IMR-90 (cell line): ENCODE data around the gene ADH1A. TPM values are rescaled to one million over a fixed set of nuclear protein-coding genes. Genes with fewer than 3 reads are reported as not detected.

Source experiments
- ATAC-seq: fragments of 200-7000 bp; cut with Tn5 transposase; 2 replicates; pipeline ENCODE4 v1.9.1; 2020; ENCODE audit warnings: low read depth, mild to moderate bottlenecking, moderate library complexity
- BruUV-seq: library from RNA; stranded (reverse); fragments of 400-500 nt; replicated peaks from 2 replicates; lab custom pipeline; 2021; lab: Mats Ljungman, UMichigan
- CTCF ChIA-PET: fragments of 300-600 bp; formaldehyde crosslinking; extraction: SDS; loops from one replicate; lab custom pipeline; 2021; ENCODE audit warnings: antibody characterized with exemption; lab: Yijun Ruan, JAX
- POLR2A ChIA-PET: fragments of 300-600 bp; sonication (Branson Sonifier 250); formaldehyde crosslinking; loops from one replicate; lab custom pipeline; 2022; ENCODE audit warnings: antibody characterized with exemption; ENCODE audit not compliant: unreplicated experiment; lab: Charles Lee
- DNase-seq: peaks from one replicate; pipeline ENCODE4 v3.0.0; 2013
- H2AFZ ChIP-seq: replicated peaks from 2 replicates; pipeline ENCODE3; 2013; ENCODE audit warnings: low read length, mild to moderate bottlenecking; ENCODE audit not compliant: poor library complexity
- H2AK5ac ChIP-seq: 2 replicates; pipeline ENCODE4 v1.6.1; 2013; ENCODE audit warnings: low read depth, low read length, inconsistent platforms
- H2AK9ac ChIP-seq: replicated peaks from 2 replicates; pipeline ENCODE3; 2013; ENCODE audit warnings: mild to moderate bottlenecking, low read depth, low read length, moderate library complexity; ENCODE audit not compliant: poor library complexity
- H2BK120ac ChIP-seq: 2 replicates; pipeline ENCODE4 v1.6.1; 2013; ENCODE audit warnings: low read depth, low read length, inconsistent platforms
- H2BK15ac ChIP-seq: 3 replicates; pipeline ENCODE4 v1.6.1; 2013; ENCODE audit warnings: low read depth, low read length, inconsistent platforms
- H2BK20ac ChIP-seq: 2 replicates; pipeline ENCODE4 v1.6.1; 2013; ENCODE audit warnings: low read depth, mild to moderate bottlenecking, inconsistent platforms, low read length, moderate library complexity
- H2BK5ac ChIP-seq: 2 replicates; pipeline ENCODE4 v1.6.1; 2013; ENCODE audit warnings: mild to moderate bottlenecking, low read depth, low read length, inconsistent platforms; ENCODE audit not compliant: poor library complexity, severe bottlenecking
- H3K14ac ChIP-seq: replicated peaks from 2 replicates; pipeline ENCODE4 v1.6.1; 2013; ENCODE audit warnings: low read depth, low read length, inconsistent platforms
- H3K18ac ChIP-seq: 2 replicates; pipeline ENCODE4 v1.6.1; 2013; ENCODE audit warnings: low read depth, low read length, control low read depth
- H3K23ac ChIP-seq: 2 replicates; pipeline ENCODE4 v1.6.1; 2013; ENCODE audit warnings: low read depth, low read length, inconsistent platforms
- H3K27ac ChIP-seq: 2 replicates; pipeline ENCODE4 v1.5.1; 2013; ENCODE audit warnings: mild to moderate bottlenecking, control low read depth, low read length; ENCODE audit not compliant: insufficient read depth
- H3K27me3 ChIP-seq: 2 replicates; pipeline ENCODE4 v1.6.1; 2013; ENCODE audit warnings: low read length; ENCODE audit not compliant: control insufficient read depth, insufficient read depth
- H3K36me3 ChIP-seq: 2 replicates; pipeline ENCODE4 v1.6.1; 2013; ENCODE audit warnings: low read length, mixed read lengths; ENCODE audit not compliant: control insufficient read depth, insufficient read depth
- H3K4ac ChIP-seq: 2 replicates; pipeline ENCODE4 v1.6.1; 2013; ENCODE audit warnings: low read depth, low read length, inconsistent platforms
- H3K4me1 ChIP-seq: 2 replicates; pipeline ENCODE4 v1.6.1; 2013; ENCODE audit warnings: low read length, mixed read lengths; ENCODE audit not compliant: control insufficient read depth, insufficient read depth
- H3K4me2 ChIP-seq: 2 replicates; pipeline ENCODE4 v1.6.1; 2013; ENCODE audit warnings: low read depth, mild to moderate bottlenecking, control low read depth, low read length, moderate library complexity
- H3K4me3 ChIP-seq: 2 replicates; pipeline ENCODE4 v1.5.1; 2013; ENCODE audit warnings: low read depth, mild to moderate bottlenecking, control low read depth, low read length, moderate library complexity; ENCODE audit not compliant: insufficient read depth
- H3K56ac ChIP-seq: 2 replicates; pipeline ENCODE4 v1.6.1; 2013; ENCODE audit warnings: low read length, inconsistent platforms; ENCODE audit not compliant: insufficient read depth; ENCODE audit errors: extremely low read depth
- H3K79me1 ChIP-seq, 2 experiments: 2 replicates each; pipeline ENCODE4 v1.6.1; 2013; ENCODE audit warnings: low read length in 2 of 2, inconsistent platforms in 1 of 2, low read depth in 1 of 2
- H3K9ac ChIP-seq: 2 replicates; pipeline ENCODE4 v1.6.1; 2013; ENCODE audit warnings: low read depth, low read length, control low read depth
- H3K9me1 ChIP-seq: 2 replicates; pipeline ENCODE4 v1.6.1; 2013; ENCODE audit warnings: low read length, inconsistent platforms; ENCODE audit not compliant: insufficient read depth
- H3K9me3 ChIP-seq: 2 replicates; pipeline ENCODE4 v1.6.1; 2013; ENCODE audit warnings: low read length; ENCODE audit not compliant: control insufficient read depth, insufficient read depth
- H4K20me1 ChIP-seq: 2 replicates; pipeline ENCODE4 v1.6.1; 2013; ENCODE audit warnings: low read length, inconsistent platforms; ENCODE audit not compliant: insufficient read depth
- H4K5ac ChIP-seq: 2 replicates; pipeline ENCODE4 v1.6.1; 2013; ENCODE audit warnings: mild to moderate bottlenecking, low read depth, low read length, control low read depth
- H4K8ac ChIP-seq, 2 experiments: 2 replicates each; pipeline ENCODE4 v1.6.1; 2013; ENCODE audit warnings: low read depth in 2 of 2, low read length in 2 of 2, control low read depth in 1 of 2, inconsistent platforms in 1 of 2
- H4K91ac ChIP-seq: 2 replicates; pipeline ENCODE4 v1.6.1; 2013; ENCODE audit warnings: low read depth, low read length, inconsistent platforms; ENCODE audit not compliant: insufficient read depth
- BHLHE40 ChIP-seq: fragments of 150-350 bp; IDR thresholded peaks from 2 replicates; pipeline ENCODE4 v1.6.1; 2016; ENCODE audit warnings: mild to moderate bottlenecking, low read depth, low read length
- CEBPB ChIP-seq: IDR thresholded peaks from 2 replicates; pipeline ENCODE4 v1.6.1; 2012; ENCODE audit warnings: low read depth, low read length, improper control_type of control experiment
- CHD1 ChIP-seq: IDR thresholded peaks from 2 replicates; pipeline ENCODE4 v1.6.1; 2012; ENCODE audit warnings: low read depth, low read length, improper control_type of control experiment
- CTCF ChIP-seq: conservative IDR thresholded peaks from 2 replicates; pipeline ENCODE4 v1.5.1; 2012; ENCODE audit warnings: mild to moderate bottlenecking, low read depth, low read length, improper control_type of control experiment
- FOS ChIP-seq: fragments of 150-350 bp; IDR thresholded peaks from 2 replicates; pipeline ENCODE4 v1.6.1; 2016; ENCODE audit warnings: low read depth, low read length
- MAFK ChIP-seq: IDR thresholded peaks from 2 replicates; pipeline ENCODE4 v1.6.1; 2012; ENCODE audit warnings: low read depth, low read length, improper control_type of control experiment
- MAZ ChIP-seq: IDR thresholded peaks from 2 replicates; pipeline ENCODE4 v1.6.1; 2012; ENCODE audit warnings: low read depth, mild to moderate bottlenecking, low read length, improper control_type of control experiment, moderate library complexity, borderline replicate concordance
- MXI1 ChIP-seq: IDR thresholded peaks from 2 replicates; pipeline ENCODE4 v1.6.1; 2012; ENCODE audit warnings: low read depth, mild to moderate bottlenecking, low read length, moderate library complexity, borderline replicate concordance
- NFE2L2 ChIP-seq: fragments of 150-350 bp; IDR thresholded peaks from 2 replicates; pipeline ENCODE4 v1.6.1; 2016; ENCODE audit warnings: low read depth, mild to moderate bottlenecking, low read length
- POLR2A ChIP-seq: IDR thresholded peaks from 2 replicates; pipeline ENCODE4 v1.6.1; 2012; ENCODE audit warnings: mild to moderate bottlenecking, low read depth, low read length
- RAD21 ChIP-seq: IDR thresholded peaks from 2 replicates; pipeline ENCODE4 v1.6.1; 2012; ENCODE audit warnings: low read length, improper control_type of control experiment
- RCOR1 ChIP-seq: IDR thresholded peaks from 2 replicates; pipeline ENCODE4 v1.6.1; 2012; ENCODE audit warnings: mild to moderate bottlenecking, low read length, improper control_type of control experiment; ENCODE audit not compliant: insufficient replicate concordance
- RFX5 ChIP-seq: IDR thresholded peaks from 2 replicates; pipeline ENCODE4 v1.8.0; 2012; ENCODE audit warnings: low read depth, mild to moderate bottlenecking, low read length, moderate library complexity
- SMC3 ChIP-seq: fragments of 150-350 bp; IDR thresholded peaks from 2 replicates; pipeline ENCODE4 v1.6.1; 2016; ENCODE audit warnings: low read depth, mild to moderate bottlenecking, antibody characterized with exemption, low read length, moderate library complexity
- USF2 ChIP-seq: fragments of 150-350 bp; IDR thresholded peaks from 2 replicates; pipeline ENCODE4 v1.6.1; 2017; ENCODE audit warnings: mild to moderate bottlenecking, antibody characterized with exemption, low read length, low read depth
- WGBS, 2 experiments: methylation state at CpG; one replicate each; pipeline versions ENCODE4 v1.1.5 to v1.1.7; 2013; ENCODE audit warnings: missing lambda C conversion rate in 2 of 2; ENCODE audit not compliant: insufficient read length in 1 of 2; ENCODE audit errors: extremely low coverage in 2 of 2; 5-methylcytosine and 5-hydroxymethylcytosine counted together
- dilution Hi-C: fragments of 300-500 bp; cut with HindIII; formaldehyde crosslinking; loops from one replicate; pipeline ENCODE4 v1.14.3; 2018; ENCODE audit warnings: low sequenced_read_pairs; ENCODE audit not compliant: unreplicated experiment
- in situ Hi-C: fragments of 300-500 bp; cut with MboI; formaldehyde crosslinking; loops from 3 replicates; pipeline ENCODE4 v1.14.3; 2019; ENCODE audit warnings: low sequenced_read_pairs, inconsistent platforms, mixed read lengths
- intact Hi-C: fragments of 100-400 bp; cut with micrococcal nuclease; formaldehyde crosslinking; loops from 2 replicates; pipeline ENCODE4 v1.10.0; 2022
- polyA plus RNA-seq, 3 experiments: library from polyadenylated mRNA; depleted of rRNA; stranded (reverse); fragments of >200 nt; gene quantifications; 2 replicates each; pipeline ENCODE4 v1.2.3, GENCODE V29; 2012; ENCODE audit warnings: low replicate concordance in 1 of 3
- total RNA-seq: library from RNA; depleted of rRNA; stranded (reverse); fragments of >200 nt; gene quantifications from 2 replicates; pipeline ENCODE4 v1.2.3, GENCODE V29; 2012
- TF ChIP-seq, protein P1 (sequence below): fragments of 150-350 bp; IDR thresholded peaks from 2 replicates; pipeline ENCODE4 v1.6.1; 2016; ENCODE audit warnings: low read depth, mild to moderate bottlenecking, low read length, moderate library complexity, borderline replicate concordance

ADH1A gene
- total and polyA plus RNA-seq, 2 of the 4 experiments (the other 2 are of a cell fraction): not detected

DNA sequence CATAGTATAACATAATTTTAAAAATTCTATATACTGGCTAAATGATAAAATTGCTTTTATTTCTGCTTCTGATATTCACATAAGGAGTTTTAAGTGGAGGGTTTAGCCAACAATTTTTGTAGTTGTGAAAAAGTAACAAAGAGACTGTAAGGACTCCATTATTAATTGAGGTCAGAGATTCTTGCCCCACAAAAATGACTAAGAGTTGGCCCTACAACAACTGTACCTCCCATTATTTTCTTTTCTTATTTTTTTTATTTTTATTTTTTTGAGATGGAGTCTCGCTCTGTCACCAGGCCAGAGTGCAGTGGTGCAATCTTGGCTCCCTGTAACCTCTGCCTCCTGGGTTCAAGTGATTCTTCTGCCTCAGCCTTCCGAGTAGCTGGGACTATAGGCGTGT is 39.9 kb upstream of the ADH1A start:
- in situ Hi-C loops (no loop called here), intact Hi-C loops (no loop called here), dilution Hi-C loops (no loop called here)
- Histone ChIP-seq H3K9me3 (peaks cover 8% of the 10 kb centered on the region; the same call in 1 of the 2 replicates), H3K4me1 (no peaks in the 10 kb centered on the region), H2BK5ac (no peak overlapping the region), H3K18ac (no peak overlapping the region), H3K4me3 (no peak overlapping the region), H3K27ac (no peak overlapping the region), H3K4me2 (no peak overlapping the region), H3K4ac (no peak overlapping the region), H3K9ac (no peak overlapping the region), H4K5ac (no peak overlapping the region), H4K8ac (no peak overlapping the region), H2BK120ac (no peak overlapping the region), H3K36me3 (no peaks in the 10 kb centered on the region), H2AK5ac (no peak overlapping the region), H3K9me1 (no peaks in the 10 kb centered on the region), H2AFZ (no peak overlapping the region), H3K56ac (no peak overlapping the region), H4K20me1 (no peaks in the 10 kb centered on the region), H3K79me1 (no peaks in the 10 kb centered on the region), H4K91ac (no peak overlapping the region), H3K27me3 (no peaks in the 10 kb centered on the region; the same call in 1 of the 2 replicates), H2BK15ac (no peak overlapping the region), H2BK20ac (no peak overlapping the region), H3K23ac (no peak overlapping the region), H2AK9ac (no peak overlapping the region), H3K14ac (no peak overlapping the region)
- ChIA-PET CTCF (no interaction called here), POLR2A (no interaction called here)
- no peak for TF ChIP-seq MAZ
- TF ChIP-seq RCOR1: no peak
- TF ChIP-seq RAD21: no peak
- no peak for TF ChIP-seq CTCF
- no peak for TF ChIP-seq BHLHE40
- TF ChIP-seq CHD1: no peak
- no peak for TF ChIP-seq USF2
- no peak for TF ChIP-seq SMC3
- no peak for TF ChIP-seq NFE2L2
- TF ChIP-seq CEBPB: no peak
- no peak for TF ChIP-seq MAFK
- TF ChIP-seq, protein P1, sequence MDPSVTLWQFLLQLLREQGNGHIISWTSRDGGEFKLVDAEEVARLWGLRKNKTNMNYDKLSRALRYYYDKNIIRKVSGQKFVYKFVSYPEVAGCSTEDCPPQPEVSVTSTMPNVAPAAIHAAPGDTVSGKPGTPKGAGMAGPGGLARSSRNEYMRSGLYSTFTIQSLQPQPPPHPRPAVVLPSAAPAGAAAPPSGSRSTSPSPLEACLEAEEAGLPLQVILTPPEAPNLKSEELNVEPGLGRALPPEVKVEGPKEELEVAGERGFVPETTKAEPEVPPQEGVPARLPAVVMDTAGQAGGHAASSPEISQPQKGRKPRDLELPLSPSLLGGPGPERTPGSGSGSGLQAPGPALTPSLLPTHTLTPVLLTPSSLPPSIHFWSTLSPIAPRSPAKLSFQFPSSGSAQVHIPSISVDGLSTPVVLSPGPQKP: no peak
- TF ChIP-seq FOS: no peak
- TF ChIP-seq MXI1: no peak
- TF ChIP-seq POLR2A: no peak
- no peak for TF ChIP-seq RFX5
- no CpG with 5 or more reads among the region's 3 CpGs for WGBS, 2 experiments
- no TSS peak for BruUV-seq
- DNase-seq (no peak), ATAC-seq (no peak)
